Erythroblast (primary cell): ENCODE results near the gene ARHGAP21.

Source experiments
- GATA1 ChIP-seq: IDR thresholded peaks from 2 replicates; pipeline ENCODE4 v1.6.1; 2011; ENCODE audit warnings: low read depth, mild to moderate bottlenecking, control low read depth, low read length, moderate library complexity
- POLR2A ChIP-seq: IDR thresholded peaks from 2 replicates; pipeline ENCODE4 v1.6.1; 2011; ENCODE audit warnings: mild to moderate bottlenecking, low read length

- TF ChIP-seq POLR2A = no peak
- no peak for TF ChIP-seq GATA1
Measured at GRCh38 chr10:24740714-24741113, 17.0 kb upstream of the ARHGAP21 start.
